ENCODE measurements around the gene ZNF677.
"Not testable (repeated sequence)": the region's sequence is repeated elsewhere in the genome, so short reads cannot be mapped to it uniquely, and the experiment has no call there.

Gene ZNF677

GRCh38 chr19:53254411-53255341, at the start of gene ZNF677:
Gene ZNF677 (minus strand): TSS chr19:53254873. CDS start chr19:53251550, 3,323 bp downstream.
- peak within 1 kb of the TSS; percentile 67 for H3K4me3 ChIP-seq (ENCODE audit: low read depth, low read length)
- peak; percentile 58 for DNase-seq (ENCODE audit: low read depth)

DNA sequence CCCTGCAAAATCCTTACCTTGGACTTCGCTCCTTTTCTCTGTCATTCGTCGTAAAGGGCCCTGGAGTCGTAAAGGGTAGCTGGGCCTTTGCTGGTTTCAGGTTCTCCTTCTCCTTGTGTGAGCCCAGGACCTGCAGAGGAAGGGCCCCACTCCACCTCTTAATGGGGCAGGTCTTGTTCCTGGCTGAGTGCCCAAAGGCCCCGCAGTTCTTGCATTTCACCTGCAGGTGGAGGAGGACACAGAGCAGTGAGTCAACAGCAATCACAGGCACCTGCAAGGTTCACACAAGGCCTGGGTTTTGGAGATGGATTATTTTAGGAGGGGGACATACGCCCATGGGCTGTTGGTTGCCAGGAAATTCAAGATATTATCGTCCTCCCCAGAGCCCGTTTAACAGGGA, 46.7 kb upstream of the ZNF677 start:
- DNase-seq (ENCODE audit: low read depth); H3K4me3 ChIP-seq (ENCODE audit: low read depth, low read length): not testable (repeated sequence)

DNA sequence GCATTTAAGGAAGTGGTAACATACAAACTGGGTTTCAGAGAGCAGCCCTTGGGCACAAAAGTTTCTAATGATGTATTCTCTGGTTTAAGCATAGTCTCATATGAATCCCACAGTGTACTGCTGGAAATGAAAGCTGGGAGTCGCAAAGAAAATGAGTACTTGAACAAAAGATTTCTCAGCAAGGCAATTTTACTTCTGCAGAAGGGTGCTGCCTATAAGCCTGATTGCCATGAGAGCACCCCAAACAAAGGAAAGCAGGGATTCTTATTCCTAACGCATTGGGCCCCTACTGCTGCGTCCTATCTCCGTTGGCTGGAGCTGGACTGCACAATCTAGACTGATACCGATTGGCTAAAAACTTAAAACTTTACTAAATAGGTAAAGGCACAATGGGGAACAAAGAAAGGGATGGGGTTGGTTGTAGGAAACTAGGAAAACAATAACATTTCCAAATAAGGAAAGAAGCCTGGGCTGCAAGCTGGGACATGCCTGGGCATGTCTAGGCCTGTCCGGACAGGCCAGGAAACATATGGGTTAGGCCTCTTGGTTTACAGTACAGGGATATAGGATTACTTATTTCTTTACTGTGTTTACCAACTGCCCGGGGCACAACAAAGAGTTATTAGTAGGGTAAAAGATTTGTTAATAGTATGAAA, 40.2 kb upstream of the ZNF677 start:
- no peak overlapping the region for H3K4me3 ChIP-seq (ENCODE audit: low read depth, low read length)
- DNase-seq (ENCODE audit: low read depth) = no peak

DNA sequence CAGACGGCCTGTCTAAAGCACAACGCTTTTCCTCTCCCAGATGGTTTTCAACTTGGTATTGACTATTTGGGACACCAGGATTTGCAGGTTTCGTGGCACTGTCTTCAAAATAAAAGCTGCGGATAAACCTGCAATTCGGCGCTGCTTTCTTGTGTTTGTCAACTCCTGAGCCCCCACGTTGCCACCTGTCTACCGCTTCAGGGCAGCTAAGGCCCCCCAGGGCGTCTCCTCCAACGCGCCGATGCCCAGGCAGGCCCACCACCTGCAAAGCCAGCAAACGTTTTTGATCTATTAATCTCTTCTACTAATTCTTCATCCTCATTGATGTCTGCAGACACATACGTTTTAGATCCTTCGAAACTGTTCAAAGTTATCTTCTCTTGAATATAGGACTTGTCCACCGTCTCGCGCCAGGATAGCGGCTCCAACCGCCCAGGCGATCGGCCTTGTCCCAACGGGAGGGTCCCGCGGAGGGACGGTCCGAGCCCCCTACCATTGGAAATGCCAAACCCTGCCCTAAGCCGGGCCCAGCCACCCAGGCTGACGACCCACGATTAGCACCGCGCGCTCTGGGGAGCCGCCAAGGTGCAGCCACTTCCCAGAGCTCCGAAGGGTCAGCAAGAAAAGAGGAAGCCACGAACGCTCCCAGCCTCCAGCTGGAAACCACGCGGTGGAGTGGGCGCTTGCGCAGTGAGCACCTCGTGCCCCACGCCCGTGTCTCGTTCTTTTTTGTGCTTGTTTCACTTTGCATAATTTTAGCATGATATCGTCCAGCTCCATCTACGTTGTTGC, 36.3 kb upstream of the ZNF677 start:
- no peak overlapping the region for H3K4me3 ChIP-seq (ENCODE audit: low read depth, low read length)
- no peak for DNase-seq (ENCODE audit: low read depth)

DNA sequence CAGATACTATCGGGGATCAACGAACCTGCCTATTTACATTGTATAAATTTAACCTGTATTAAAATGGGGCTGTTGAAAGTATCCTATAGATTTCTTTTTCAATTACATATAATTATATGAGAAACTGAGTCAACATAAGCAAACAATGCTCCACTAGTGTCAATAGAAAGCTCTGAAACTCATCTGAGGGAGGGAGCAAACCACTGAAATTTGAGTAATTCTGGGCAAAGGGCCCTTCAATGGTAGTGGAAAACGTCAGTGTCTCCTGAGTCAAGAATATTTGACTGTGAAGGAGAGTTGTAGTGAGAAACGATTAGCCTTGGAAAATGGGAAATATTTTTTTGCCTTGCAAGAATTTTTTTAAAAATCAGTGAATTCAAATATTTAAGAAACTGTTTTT, 30.4 kb upstream of the ZNF677 start:
- no peak overlapping the region for H3K4me3 ChIP-seq (ENCODE audit: low read depth, low read length)
- no peak for DNase-seq (ENCODE audit: low read depth)

- not testable (repeated sequence) for DNase-seq (ENCODE audit: low read depth); H3K4me3 ChIP-seq (ENCODE audit: low read depth, low read length)
These were observed 27.3 kb upstream of the ZNF677 start for GRCh38 chr19:53281947-53282346.

DNA sequence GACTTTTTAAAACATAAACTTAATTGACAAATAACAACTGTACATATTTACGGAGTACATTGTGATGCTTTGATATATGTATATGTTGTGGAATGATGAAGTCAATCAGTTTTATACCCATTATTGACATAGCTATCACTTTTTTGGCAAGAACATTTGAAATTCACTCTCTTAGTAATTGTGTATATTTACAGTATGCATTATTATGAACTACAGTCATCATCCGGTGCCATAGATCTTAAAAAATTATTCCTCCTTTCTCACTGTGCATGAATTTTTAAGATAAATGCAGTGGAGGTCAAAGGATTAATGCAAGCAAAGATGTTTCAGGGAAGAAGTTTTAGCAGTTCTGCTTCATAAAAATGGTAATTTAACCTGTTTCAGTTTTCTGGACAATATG, 20.8 kb upstream of the ZNF677 start:
- no peak overlapping the region for H3K4me3 ChIP-seq (ENCODE audit: low read depth, low read length)
- DNase-seq (ENCODE audit: low read depth) = no peak

DNA sequence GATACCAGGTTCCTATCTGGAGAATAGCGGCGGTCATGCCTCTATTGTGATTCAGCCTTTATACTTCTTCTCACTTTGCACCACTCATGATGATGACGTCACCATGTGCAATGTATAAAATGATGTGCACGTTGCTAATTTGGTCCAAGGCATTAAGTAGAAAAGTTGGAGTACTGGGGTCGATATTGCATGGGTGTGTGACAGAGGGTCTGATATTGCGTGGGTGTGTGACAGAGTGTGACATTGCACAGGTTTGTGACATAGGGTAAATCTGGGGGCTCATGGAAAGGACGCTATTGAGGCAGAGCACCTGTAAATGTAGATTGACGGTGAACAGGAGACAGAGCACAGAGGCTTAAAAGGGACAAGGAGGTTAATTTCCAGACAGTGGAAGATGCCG, 17.4 kb upstream of the ZNF677 start:
- H3K4me3 ChIP-seq (ENCODE audit: low read depth, low read length) = no peak overlapping the region
- DNase-seq (ENCODE audit: low read depth) = no peak

DNA sequence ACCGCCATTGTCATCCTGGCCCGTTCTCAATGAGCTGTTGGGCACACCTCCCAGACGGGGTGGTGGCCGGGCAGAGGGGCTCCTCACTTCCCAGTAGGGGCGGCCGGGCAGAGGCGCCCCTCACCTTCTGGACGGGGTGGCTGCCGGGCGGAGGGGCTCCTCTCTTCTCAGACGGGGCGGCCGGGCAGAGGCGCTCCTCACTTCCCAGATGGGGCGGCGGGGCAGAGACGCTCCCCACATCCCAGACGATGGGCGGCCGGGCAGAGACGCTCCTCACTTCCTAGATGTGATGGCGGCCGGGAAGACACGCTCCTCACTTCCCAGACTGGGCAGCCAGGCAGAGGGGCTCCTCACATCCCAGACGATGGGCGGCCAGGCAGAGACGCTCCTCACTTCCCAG, 15.2 kb upstream of the ZNF677 start:
- not testable (repeated sequence) for DNase-seq (ENCODE audit: low read depth); H3K4me3 ChIP-seq (ENCODE audit: low read depth, low read length)

- H3K4me3 ChIP-seq (ENCODE audit: low read depth, low read length); DNase-seq (ENCODE audit: low read depth): not testable (repeated sequence)
These were observed 12.9 kb upstream of the ZNF677 start, which contains the start of gene VN1R4 for GRCh38 chr19:53267623-53268022. Gene VN1R4 (minus strand): TSS chr19:53267723. CDS start chr19:53267665, 58 bp downstream.

- not testable (repeated sequence) for H3K4me3 ChIP-seq (ENCODE audit: low read depth, low read length); DNase-seq (ENCODE audit: low read depth)
These were observed 3.2 kb upstream of the ZNF677 start, which contains the start of gene VN1R2 for GRCh38 chr19:53257715-53258342. Gene VN1R2 (plus strand): TSS chr19:53258292. CDS start chr19:53258376, 84 bp downstream.

GRCh38 chr19:53246498-53246897, 8.2 kb downstream of the ZNF677 start:
- H3K4me3 ChIP-seq (ENCODE audit: low read depth, low read length) = no peak overlapping the region
- no peak for DNase-seq (ENCODE audit: low read depth)

GRCh38 chr19:53237114-53237777, 17.4 kb downstream of the ZNF677 start:
- no peak for DNase-seq (ENCODE audit: low read depth)
- H3K4me3 ChIP-seq (ENCODE audit: low read depth, low read length) = no peak overlapping the region

DNA sequence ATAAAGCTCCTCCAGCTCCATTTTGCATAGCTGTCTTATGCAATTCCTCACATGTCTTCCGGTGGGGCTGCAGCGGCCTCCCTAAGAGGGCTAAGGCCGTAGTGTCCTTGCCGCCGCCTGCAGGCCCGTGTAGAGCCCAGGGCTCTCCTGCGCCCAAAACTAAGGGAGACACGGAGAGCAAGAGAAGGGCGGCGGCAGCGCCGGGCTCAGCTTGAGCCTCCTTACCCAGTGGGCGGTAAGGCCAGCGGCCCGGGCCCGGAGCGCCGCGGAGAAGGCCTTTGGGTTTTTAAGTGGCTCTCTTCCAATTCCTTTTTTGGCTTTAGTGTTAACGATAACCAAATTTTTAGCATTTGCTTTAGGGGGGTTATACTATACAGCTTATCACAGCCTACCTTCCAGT, 30.1 kb downstream of the ZNF677 start:
- H3K4me3 ChIP-seq (ENCODE audit: low read depth, low read length) = no peak overlapping the region

DNA sequence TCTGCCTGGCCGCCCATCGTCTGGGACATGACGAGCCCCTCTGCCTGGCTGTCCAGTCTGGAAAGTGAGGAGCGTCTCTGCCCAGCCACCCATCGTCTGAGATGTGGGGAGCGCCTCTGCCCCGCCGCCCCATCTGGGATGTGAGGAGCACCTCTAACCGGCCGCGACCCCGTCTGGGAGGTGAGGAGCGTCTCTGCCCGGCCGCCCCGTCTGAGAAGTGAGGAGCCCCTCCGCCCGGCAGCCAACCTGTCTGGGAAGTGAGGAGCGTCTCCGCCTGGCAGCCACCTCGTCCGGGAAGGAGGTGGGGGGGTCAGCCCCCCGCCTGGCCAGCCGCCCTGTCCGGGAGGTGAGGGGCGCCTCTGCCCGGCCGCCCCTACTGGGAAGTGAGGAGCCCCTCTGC, 32.0 kb downstream of the ZNF677 start:
- not testable (repeated sequence) for DNase-seq (ENCODE audit: low read depth); H3K4me3 ChIP-seq (ENCODE audit: low read depth, low read length)

More for the DNA sequence above, 30.1 kb downstream of the ZNF677 start:
- no peak for DNase-seq (ENCODE audit: low read depth)

GRCh38 chr19:53212703-53213320, 41.9 kb downstream of the ZNF677 start:
- no peak overlapping the region for H3K4me3 ChIP-seq (ENCODE audit: low read depth, low read length)
- DNase-seq (ENCODE audit: low read depth) = no peak

GRCh38 chr19:53211554-53211953, 43.1 kb downstream of the ZNF677 start:
- DNase-seq (ENCODE audit: low read depth); H3K4me3 ChIP-seq (ENCODE audit: low read depth, low read length): not testable (repeated sequence)

DNA sequence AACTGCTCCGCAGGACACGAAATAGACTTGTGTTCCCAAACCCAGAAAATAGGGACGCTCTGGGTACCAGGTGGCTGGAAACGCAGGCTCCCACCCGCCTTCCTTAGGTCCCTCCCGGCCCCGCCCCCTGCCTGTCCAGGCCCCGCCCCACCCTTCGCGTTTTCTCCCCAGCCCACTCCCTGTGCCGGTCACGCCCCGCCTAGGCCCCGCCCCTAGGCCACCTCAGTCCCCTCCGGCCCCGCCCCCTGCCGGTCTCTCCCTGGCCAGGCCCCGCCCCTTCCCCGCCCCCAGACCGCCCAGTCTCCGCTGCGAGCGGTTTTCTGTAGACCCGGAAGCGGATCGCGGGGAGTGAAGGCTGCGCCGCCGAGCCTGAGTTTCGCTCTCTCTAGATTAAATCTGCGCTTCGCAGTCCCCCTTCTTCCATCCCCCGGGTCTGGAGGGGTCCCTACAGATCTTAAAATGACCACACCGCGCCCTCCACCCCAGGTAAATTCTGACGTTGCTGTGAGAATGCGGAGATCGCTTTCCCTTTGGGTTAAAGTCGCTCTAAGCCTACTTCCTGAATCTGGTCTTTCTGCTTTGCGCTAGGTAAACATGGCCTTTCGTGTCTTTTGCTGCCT, 57.8 kb downstream of the ZNF677 start:
- H3K4me3 ChIP-seq (ENCODE audit: low read depth, low read length) = peak overlapping the region; percentile 76
- DNase-seq (ENCODE audit: low read depth) = peak; percentile 69

All from skeletal muscle cell (primary cell).